GM18907 (cell line): ENCODE data around the gene KSR1.
"Not testable (repeated sequence)": the region's sequence is repeated elsewhere in the genome, so short reads cannot be mapped to it uniquely, and the experiment has no call there.

ENCODE experiments used
- ATAC-seq: cut with Tn5 transposase; IDR thresholded peaks from one replicate; pipeline ENCODE4 v1.9.1; 2021; ENCODE audit warnings: mild to moderate bottlenecking, moderate library complexity; ENCODE audit not compliant: unreplicated experiment

KSR1 gene

DNA sequence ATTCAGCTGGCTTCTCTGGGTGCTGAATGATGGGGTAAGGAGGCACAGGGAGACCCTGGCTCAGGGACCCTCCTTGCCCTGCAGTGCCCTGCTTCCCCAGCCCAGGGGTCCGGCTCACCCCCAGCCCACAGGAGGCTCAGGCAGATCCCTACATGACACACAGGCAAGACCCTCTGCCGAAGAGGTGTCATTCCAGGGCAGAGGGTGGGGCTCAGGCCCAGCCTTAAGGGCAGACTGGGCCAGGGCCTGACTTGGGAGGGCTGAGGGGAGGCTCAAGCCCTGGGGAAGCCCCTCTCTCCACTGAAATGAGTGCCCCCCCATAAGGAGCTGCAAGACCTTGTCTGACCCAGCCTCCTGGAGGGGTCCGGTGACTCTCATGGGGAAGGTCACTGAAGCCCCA lies 30.3 kb upstream of the KSR1 start:
- ATAC-seq: no peak

DNA sequence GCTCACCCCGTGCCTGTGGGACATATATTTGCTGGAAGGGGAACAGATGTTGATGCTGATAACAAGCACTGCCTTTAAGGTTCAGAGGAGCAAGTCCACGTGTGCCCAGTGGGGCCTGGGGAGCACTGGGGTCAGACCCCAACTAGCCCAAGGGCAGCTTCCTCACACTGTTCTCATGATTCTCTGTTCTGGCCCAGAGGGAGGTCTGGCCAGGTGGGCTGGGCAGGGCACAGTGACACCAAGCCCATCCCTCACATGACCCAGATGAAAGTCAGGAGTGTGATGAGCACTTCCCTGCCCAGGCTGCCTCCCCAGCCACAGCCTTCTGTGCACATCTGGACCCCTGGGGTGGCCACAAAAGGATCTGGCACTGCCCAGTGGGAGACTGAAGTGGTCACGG lies 29.8 kb upstream of the KSR1 start:
- not testable (repeated sequence) for ATAC-seq

DNA sequence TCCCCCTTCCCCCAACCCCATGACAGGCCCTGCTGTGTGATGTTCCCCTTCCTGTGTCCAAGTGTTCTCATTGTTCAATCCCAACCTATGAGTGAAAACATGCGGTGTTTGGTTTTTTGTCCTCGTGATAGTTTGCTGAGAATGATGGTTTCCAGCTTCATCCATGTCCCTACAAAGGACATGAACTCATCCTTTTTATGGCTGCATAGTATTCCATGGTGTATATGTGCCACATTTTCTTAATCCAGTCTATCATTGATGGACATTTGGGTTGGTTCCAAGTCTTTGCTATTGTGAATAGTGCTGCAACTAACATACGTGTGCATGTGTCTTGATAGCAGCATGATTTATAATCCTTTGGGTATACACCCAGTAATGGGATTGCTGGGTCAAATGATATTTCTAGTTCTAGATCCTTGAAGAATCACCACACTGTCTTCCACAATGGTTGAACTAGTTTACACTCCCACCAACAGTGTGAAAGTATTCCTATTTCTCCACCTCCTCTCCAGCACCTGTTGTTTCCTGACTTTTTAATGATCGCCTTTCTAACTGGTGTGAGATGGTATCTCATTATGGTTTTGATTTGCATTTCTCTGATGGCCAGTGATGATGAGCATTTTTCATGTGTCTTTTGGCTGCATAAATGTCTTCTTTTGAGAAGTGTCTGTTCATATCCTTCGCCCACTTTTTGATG lies 28.9 kb upstream of the KSR1 start:
- not testable (repeated sequence) for ATAC-seq

DNA sequence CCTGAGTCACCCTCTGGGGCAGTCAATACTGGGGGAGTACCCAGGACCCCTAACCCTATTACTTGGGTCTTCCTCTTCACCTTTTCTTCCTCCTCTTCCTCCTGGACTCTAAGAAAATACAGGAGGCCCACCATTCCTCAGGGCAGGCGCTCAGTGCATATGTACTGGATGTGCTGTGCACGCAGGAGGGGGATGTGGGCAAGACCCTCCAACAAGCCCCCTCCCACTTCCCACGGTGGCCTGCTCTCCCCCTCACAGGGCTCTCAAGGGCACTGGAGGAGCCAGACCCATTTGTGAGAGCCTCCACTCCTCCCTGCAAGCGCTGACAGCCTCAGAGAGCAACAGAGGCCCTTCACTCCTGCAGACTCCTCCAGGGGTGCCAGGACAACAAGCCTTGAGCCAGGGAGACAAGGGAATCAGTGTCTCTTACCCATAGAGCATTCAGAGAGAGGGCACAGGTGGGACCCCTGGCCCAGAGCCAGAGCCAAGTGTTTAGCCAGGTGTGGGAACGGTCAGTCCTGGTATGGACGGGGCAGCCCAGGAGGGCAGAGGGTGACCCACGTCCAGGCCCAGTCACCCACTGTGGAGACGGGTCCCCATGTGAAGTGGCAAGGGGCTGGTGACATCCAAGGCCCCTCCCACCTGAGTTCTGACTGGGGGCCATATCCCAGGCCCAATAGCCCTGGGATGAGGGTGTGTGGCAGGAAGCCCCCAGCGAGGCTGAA lies 27.3 kb upstream of the KSR1 start:
- ATAC-seq: no peak

DNA sequence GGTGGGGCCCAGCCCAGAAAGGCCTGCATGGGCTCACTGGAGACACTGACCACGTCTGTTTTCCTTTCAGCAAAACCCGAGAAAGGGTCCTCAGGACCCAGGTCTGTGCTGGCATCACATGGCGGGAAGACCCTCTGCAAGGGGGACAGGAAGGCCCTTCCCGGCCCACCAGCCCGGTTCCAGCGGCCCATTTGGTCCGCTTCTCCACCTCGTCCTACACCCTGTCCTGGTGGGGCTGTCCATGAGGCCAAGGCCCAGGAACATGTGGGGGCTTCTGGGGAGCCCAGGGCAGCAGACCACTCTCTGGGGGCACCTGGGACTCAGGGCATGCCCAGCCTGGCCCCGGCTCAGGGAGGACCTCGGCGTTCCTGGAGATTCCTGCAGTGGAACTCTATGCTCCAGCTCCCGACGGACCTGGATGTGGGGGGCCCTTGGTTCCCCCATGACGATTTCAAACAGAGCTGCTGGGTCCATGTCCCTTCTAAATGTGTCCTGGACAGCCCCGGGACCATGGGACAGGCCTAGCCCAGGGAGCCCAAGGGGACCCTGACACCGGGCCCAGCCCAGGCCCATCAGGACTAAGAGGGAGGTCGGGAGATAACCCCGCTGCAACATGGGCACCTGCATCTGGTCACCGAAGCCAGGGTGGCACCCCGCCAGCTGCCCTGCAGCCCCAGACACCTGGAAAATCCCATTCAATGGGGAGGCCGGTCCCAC lies 26.4 kb upstream of the KSR1 start:
- no peak for ATAC-seq

DNA sequence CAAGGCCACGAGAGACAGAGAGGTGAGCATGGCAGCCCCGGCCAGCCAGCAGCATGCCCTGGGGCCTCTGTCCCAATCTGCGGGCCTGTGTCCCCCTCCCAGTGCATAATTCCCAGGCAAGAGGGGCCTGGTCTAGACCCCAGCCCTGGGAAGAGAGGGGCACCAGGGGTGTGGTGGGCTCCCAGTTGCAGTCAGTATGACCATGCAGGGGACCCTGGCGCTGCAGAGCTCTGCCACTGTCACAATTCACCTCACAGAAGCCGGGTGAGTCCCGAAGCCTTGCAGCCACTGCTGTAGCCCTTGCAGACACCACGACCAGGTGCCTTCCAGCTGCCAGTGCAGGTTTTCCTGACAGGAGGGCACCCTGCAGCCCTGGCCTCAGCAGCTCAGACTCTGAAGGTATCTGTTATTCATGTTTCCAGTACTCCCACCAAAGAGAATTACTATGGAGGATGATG lies 25.8 kb upstream of the KSR1 start:
- no peak for ATAC-seq

DNA sequence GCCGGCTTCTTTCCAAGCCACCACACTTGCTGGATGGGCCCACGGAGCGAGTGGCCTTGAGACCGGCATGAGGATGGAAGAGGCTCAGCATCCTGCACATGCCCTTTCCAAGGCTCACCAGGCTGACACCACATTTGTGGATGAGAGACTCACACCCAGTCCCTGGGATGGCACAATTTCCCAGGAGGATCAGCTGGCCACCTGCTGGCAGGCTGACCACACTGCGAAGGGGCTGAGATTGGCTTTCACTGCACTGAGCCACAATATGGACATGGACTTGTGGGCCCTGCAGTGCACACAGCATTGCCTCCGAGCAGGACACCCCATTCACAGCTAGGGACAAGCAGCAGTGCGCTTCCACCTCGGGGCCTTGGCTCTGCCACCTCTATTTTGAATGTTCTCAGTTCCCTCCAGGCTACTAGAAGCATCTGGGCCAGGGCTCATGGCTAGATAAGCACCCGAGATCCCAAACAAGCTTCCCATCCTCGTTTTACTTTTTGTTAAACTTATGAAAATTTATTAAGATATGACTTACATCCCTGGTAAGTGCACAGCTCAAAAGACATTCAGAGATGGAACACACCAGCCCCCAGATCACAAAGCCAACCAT lies 25.3 kb upstream of the KSR1 start:
- no peak for ATAC-seq

DNA sequence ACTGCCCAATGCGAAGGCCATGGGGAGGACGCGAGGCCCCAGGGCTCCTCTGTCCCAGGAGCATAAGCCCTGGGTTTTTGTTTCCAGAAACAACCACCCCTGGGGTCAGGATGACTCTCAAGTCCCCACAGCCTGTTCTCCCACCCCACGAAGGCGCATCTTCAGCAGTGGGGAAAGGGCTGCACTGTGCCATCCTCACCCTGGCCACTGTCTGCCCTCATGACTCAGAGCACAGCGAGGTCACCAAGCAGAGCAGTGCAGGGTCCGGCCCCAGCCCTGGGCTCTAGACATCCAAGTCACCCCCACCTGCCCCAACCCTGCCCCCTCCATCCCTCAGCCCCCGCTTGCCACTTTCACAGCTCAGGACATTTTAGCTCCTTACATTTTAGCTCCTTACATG lies 22.7 kb upstream of the KSR1 start:
- ATAC-seq: no peak

DNA sequence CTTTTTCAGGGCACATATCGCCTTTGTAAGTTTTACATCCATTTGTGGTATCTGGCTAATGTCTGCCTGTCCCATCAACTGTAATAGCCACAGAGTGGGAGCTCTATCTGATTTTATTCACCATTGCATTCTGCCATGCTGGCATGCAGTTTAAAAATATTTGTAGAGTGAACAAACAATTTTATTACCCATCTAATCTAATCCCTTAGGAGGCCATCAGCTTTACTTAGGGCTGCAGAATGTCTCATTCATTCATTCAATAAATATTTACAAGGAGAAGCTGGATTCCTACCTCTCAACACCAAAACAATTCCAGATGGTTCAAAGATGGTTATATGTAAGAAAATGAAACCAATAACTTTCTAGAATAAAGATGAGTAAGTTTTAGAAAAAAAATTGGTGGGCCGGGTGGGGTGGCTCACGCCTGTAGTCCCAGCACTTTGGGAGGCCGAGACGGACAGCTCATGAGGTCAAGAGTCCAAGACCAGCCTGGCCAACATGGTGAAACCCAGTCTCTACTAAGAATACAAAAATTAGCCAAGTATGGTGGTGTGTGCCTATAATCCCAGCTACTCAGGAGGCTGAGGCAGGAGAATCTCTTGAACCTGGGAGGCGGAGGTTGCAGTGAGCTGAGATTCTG lies 20.7 kb upstream of the KSR1 start:
- not testable (repeated sequence) for ATAC-seq

DNA sequence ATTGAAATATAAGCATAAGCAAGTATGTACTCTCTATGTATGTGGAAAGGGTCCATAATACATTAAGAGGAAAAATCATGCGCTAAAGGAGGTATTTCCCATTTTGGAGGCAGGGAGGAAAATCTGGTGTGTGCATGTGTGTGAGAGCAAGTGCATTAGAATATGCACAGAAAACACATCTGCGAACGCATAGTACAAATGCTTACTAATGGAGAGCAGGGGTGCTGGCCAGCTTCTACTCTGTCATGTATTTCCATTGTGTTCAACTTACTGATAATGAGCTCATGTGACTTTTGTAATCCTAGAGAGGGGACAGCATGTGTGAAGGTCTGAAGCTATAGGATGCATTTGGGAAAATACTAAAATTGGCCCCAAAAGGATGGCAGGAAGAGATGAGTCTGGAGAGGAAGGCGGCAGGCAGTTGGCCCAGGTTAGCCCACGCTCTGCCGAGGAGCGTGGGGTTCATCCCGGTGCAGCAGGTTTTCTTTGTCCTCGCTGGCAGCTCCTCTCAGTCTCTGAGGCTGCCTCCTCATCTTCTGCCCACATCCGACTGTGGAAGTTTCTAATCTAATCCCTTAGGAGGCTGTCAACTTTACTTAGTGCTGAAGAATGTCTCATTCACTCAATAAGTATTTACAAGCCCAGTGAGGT lies 17.8 kb upstream of the KSR1 start:
- ATAC-seq: no peak

DNA sequence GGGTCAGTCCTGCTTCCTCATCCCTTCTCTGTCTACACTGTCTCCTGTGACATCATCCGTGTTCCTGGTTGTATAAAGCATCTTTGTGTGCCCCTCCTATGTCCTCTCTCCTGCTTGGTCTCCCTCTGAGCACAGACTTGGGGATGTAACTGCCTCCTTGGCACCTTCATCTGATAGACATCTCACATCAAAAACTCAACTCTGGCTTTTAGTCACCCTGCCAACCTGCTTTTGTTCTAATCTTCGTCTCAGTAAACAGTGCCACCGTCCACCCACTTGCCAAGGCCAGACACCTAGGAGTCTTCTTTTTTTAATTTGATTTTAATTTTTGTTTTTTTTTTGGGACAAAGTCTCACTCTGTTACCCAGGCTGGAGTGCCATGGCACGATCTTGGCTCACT lies 16.9 kb upstream of the KSR1 start:
- no peak for ATAC-seq

DNA sequence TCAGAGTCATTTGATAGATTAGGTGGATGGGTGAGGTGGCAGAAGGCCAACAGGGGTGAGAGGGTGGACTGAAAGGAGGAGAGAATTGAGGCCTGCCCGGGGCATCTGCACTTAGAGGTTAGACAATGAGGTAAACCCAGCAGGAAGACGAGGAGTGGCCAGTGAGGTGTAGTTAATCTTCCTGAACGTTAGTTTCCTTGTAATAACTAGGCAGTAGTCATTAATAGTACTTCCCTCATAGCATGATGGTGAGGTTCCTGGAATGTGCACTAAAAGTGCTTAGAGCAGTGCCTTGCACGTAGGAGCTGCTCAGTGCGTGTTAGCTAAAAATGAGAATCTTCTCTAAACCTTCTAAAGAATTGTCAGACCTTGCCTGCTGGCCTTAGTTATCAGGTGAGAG lies 13.5 kb upstream of the KSR1 start:
- ATAC-seq: no peak

DNA sequence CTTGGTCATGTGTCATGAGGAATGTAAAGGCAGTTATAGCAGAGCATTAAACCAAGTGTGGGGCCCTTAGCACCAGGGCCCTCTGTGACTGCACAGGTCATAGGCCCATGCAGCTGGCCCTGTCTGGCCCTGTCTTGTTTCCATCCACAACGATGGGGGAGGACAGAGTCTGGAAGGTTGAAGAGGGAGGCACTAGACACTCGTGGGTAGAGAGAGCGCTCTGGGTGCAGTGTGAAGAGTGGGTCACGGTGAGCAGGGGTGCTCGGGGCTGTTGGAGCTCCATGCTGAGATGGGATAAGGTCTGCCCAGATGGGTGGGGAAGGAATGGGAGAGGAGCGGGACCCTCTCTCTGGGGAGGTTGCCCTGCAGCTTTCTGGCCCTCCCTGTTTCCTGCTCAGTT lies 12.8 kb upstream of the KSR1 start:
- no peak for ATAC-seq

DNA sequence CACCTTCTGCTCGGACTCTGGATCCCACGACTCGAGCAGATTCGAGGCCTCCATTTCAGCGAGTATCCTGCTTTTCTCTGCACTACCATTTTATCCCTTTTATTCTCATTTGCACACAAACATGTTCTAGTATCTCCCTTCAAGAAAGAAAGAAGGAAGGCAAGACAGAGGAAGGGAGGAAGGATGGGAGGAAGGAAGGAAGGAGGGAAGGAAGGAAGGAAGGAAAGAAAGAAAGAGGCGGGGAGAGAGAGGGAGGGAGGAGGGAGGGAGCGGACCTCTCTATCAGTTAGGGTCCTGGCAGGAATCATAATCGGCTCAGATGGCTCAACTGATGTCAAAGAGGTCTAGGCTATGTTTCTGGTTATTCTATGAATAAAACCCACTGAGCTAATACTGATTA lies 10.3 kb upstream of the KSR1 start:
- ATAC-seq: no peak

DNA sequence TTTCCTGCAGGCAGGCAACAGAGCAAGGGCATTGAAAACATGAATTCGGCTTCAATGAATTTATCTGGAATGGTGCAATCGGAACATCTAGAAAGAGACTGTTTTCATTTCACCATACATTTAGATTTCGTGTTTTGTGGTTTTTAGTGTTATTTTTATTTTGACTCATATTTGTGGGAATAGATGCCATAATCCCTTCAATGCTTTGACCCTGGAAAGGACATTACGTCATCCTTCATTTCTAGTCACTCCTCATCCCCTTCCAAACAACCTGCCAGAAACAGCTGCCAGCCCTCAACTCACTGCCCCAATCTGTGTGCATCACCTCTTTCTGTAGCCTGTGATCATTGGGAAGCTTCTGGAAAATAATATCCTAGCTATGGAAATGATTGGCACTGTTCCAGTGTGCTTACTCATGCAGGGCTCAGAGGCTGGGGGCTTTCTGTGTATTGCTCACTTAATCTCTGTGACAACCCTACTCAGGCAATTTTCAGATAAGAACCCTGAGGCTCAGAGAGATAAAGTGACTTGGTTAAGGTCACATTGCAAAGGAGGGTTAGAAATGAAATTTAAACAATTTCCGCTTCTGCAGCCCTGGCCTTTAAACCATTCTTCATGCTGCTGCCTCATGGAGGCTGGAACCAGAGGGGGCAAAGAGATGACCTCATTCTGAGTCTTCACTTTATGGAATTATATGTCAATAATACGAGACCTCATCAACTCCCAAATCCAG lies 9.5 kb upstream of the KSR1 start:
- no peak for ATAC-seq

DNA sequence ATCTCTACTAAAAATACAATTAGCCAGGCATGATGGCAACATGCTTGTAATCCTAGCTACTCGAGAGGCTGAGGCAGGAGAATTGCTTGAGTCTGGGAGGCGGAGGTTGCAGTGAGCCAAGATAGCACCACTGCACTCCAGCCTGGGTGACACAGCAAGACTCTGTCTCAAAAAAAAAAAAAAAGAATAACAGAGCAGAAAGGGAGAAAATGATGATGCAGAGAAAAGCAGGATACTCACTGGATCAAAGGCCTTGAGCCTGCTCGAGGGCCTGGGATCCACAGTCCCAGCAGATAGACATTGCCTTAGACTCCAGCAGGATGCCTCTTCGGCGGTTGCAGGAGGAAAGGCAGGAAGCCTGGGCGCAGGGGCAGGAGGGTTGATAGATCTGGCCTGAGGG lies 7.7 kb upstream of the KSR1 start:
- ATAC-seq: not testable (repeated sequence)

DNA sequence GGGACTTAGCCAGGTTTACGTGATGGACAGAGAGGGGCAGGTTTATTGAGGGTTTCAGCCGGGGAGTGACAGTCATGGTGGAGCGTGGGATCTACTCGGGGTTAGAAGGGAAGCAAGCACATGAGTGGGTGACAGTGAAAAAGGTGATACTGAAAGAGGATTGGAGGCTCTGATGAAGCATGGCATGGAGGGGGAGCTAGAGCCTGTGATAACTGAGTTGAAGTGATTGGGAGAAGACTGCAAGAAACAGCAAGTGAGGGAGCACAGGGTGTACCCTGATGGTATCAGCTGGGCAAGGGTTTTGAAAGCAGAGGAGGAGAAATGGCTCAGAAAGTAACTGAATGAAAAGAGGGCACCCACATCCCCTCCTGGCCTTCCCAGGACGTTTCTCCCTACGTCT lies 6.7 kb upstream of the KSR1 start:
- ATAC-seq: no peak

DNA sequence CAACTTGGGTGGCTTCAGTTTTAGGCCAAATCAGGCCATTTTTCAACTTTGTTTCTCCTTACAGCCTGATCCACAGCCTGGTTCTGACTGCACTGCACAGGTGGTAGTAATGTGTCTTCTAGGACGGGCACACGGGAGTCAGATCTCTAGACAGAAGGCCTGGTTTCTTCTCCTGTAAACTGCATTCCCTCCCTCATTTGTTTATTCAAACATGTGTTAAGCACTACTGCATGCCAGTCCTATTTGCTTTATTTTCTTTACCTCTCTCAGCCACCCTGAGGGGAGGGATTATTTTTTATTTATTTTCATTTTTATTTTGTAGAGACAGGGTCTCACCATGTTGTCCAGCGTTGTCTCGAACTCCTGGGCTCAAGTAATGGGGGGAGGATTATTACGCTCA lies 6.3 kb upstream of the KSR1 start:
- no peak for ATAC-seq

DNA sequence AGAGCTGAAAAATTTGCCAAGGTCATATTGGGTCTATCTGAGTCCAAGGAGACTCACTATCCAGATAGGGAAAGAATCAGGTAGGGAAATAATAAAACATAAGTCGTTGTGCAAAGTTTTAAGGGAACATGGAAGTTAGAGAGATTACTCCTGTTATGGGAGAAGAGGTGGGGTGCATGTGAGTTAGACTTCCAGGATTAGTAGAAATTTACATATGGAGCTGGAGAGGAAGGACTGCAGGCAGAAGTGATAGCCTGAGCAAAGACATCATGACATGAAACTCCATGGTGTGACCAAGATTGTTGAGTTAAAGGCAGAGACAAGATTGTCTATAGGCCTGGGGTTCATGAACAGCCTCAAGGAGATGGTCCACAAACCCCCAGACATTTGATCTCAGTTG lies 5.8 kb upstream of the KSR1 start:
- no peak for ATAC-seq

DNA sequence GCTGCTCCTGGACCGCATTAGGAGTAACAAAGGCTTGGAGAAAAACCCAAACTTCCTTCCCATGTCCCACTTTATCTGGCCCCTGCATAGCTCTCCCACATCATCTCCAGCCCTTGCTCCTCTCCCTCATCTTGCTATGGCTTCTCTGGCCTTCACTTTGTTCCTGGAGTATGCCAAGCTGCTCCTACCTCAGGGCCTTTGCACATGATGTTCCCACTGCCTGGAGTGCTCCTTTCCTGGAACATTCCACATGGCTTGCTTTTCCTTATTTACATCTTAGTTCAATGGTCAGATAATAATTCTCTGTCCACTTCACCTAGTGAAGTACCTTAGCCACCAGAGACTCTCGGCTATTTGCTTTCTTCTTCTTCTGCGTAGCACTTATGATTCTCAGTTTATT lies 4.3 kb upstream of the KSR1 start:
- ATAC-seq: no peak
